SU-DHL-6 (cell line): ENCODE data around the gene DNASE1L2.

Experiments
- EZH2phosphoT487 ChIP-seq: fragments of 200-600 bp; sonication (generic), shearing (Covaris generic); conservative IDR thresholded peaks from 2 replicates; pipeline ENCODE4 v1.6.1; 2018; ENCODE audit warnings: mild to moderate bottlenecking, antibody characterized with exemption, low read length, moderate library complexity, mixed read lengths
- TF ChIP-seq, protein P1 (sequence below): fragments of 200-600 bp; sonication (generic); IDR thresholded peaks from one replicate; pipeline ENCODE4 v1.5.1; 2017; ENCODE audit warnings: antibody characterized with exemption, mild to moderate bottlenecking, low read length, moderate library complexity; ENCODE audit not compliant: insufficient read depth, poor library complexity, severe bottlenecking

DNA sequence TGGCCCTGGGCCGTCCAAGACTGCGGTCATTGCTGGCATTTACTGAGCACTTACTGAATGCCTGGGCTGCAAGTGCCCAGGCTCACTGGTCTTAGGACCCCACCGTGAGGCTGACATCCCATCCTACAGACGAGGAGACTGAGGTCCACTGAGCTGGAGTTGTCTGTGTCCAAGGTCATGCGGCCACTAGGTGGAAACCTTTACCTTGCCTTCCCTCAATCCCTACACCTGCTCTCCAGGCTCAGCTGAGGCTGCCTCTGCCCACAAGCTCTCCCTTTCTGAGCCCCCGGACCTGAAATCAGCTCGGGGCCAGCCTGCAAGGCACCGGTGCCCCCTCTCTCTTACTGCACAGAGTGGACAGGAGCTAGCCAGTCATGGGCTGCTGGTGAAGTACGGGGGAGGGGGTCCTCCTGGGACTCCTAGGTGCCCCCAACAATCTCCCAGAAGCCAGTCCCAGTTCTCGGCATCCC lies 41.4 kb upstream of the DNASE1L2 start:
- TF ChIP-seq, protein P1, sequence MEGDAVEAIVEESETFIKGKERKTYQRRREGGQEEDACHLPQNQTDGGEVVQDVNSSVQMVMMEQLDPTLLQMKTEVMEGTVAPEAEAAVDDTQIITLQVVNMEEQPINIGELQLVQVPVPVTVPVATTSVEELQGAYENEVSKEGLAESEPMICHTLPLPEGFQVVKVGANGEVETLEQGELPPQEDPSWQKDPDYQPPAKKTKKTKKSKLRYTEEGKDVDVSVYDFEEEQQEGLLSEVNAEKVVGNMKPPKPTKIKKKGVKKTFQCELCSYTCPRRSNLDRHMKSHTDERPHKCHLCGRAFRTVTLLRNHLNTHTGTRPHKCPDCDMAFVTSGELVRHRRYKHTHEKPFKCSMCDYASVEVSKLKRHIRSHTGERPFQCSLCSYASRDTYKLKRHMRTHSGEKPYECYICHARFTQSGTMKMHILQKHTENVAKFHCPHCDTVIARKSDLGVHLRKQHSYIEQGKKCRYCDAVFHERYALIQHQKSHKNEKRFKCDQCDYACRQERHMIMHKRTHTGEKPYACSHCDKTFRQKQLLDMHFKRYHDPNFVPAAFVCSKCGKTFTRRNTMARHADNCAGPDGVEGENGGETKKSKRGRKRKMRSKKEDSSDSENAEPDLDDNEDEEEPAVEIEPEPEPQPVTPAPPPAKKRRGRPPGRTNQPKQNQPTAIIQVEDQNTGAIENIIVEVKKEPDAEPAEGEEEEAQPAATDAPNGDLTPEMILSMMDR, result peak; percentile 29
- TF ChIP-seq EZH2phosphoT487, result no peak
